GM12891 (cell line): Measurements from ENCODE around the gene PREX1.

ENCODE experiments used
- PAX5 ChIP-seq: IDR thresholded peaks from 2 replicates; pipeline ENCODE4 v1.6.1; 2011; ENCODE audit warnings: low read length, moderate library complexity, mild to moderate bottlenecking; ENCODE audit not compliant: insufficient read depth, severe bottlenecking
- POLR2A ChIP-seq: IDR thresholded peaks from 2 replicates; pipeline ENCODE4 v1.6.1; 2011; ENCODE audit warnings: low read depth, low read length, control low read depth
- POLR2AphosphoS5 ChIP-seq: IDR thresholded peaks from 2 replicates; pipeline ENCODE4 v1.6.1; 2011; ENCODE audit warnings: low read depth, low read length, control low read depth
- POU2F2 ChIP-seq: IDR thresholded peaks from 2 replicates; pipeline ENCODE4 v1.6.1; 2011; ENCODE audit warnings: low read depth, mild to moderate bottlenecking, control low read depth, low read length, moderate library complexity
- SPI1 ChIP-seq: IDR thresholded peaks from 2 replicates; pipeline ENCODE4 v1.6.1; 2011; ENCODE audit warnings: low read depth, low read length, control low read depth
- TAF1 ChIP-seq: IDR thresholded peaks from 2 replicates; pipeline ENCODE4 v1.6.1; 2011; ENCODE audit warnings: low read depth, low read length, control low read depth

DNA sequence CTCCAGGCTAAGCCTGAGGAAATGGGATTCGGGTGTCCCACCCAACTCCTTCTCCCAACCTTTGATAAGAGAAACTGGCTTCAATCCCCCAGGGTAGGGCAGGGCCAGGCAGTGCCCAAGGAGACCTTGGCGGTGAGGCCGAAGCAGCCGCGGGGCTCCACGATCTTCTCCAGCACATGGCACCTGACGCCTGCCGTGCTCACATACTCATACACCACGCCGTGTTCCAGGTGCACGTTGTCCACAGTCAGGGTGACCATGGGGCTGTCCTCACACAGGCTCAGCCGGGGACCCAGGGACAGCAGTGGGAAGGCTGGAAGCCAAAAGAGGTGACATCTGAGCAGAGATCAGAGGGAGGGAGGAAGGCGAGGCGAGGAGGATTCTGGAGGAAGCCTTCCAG lies 176.5 kb downstream of the PREX1 start:
- TF ChIP-seq POLR2A = no peak
- no peak for TF ChIP-seq PAX5
- TF ChIP-seq POLR2AphosphoS5 = no peak
- no peak for TF ChIP-seq POU2F2
- TF ChIP-seq SPI1 = no peak
- no peak for TF ChIP-seq TAF1
